GM23248 (cell line): Measurements from ENCODE around the gene CEND1. TPM values are rescaled to one million over a fixed set of nuclear protein-coding genes. Genes with fewer than 3 reads are reported as not detected.

Source experiments
- DNase-seq: peaks from one replicate; pipeline ENCODE4 v3.0.0-alpha.2; 2015
- H2AFZ ChIP-seq: fragments of 200-600 bp; sonication (generic); 2 replicates; pipeline ENCODE4 v1.6.1; 2016; ENCODE audit warnings: antibody characterized with exemption
- H3F3A ChIP-seq: fragments of 200-600 bp; sonication (generic); 2 replicates; pipeline ENCODE4 v1.6.1; 2016; ENCODE audit warnings: mild to moderate bottlenecking, antibody characterized with exemption, mixed run types; ENCODE audit not compliant: insufficient read depth
- H3K27ac ChIP-seq: fragments of 200-600 bp; sonication (generic); 2 replicates; pipeline ENCODE4 v1.5.1; 2016; ENCODE audit warnings: mild to moderate bottlenecking
- H3K27me3 ChIP-seq: fragments of 200-600 bp; sonication (generic); replicated peaks from 2 replicates; pipeline ENCODE4 v1.6.1; 2016; ENCODE audit warnings: mild to moderate bottlenecking; ENCODE audit not compliant: insufficient read depth
- H3K36me3 ChIP-seq: fragments of 200-600 bp; sonication (generic); 2 replicates; pipeline ENCODE4 v1.6.1; 2016; ENCODE audit warnings: low read depth, mild to moderate bottlenecking
- H3K4me1 ChIP-seq: fragments of 200-600 bp; sonication (generic); 2 replicates; pipeline ENCODE4 v1.6.1; 2016; ENCODE audit warnings: mild to moderate bottlenecking; ENCODE audit not compliant: insufficient read depth
- H3K4me2 ChIP-seq: fragments of 200-600 bp; sonication (generic); one replicate; pipeline ENCODE4 v1.6.1; 2016; ENCODE audit warnings: mild to moderate bottlenecking; ENCODE audit not compliant: unreplicated experiment
- H3K4me3 ChIP-seq: fragments of 200-600 bp; sonication (generic); 2 replicates; pipeline ENCODE4 v1.5.1; 2016; ENCODE audit warnings: mild to moderate bottlenecking
- H3K79me2 ChIP-seq: fragments of 200-600 bp; sonication (generic); 2 replicates; pipeline ENCODE4 v1.6.1; 2016; ENCODE audit warnings: mild to moderate bottlenecking; ENCODE audit not compliant: insufficient read depth
- H3K9ac ChIP-seq: fragments of 200-600 bp; sonication (generic); 2 replicates; pipeline ENCODE4 v1.6.1; 2016; ENCODE audit warnings: mild to moderate bottlenecking
- H3K9me2 ChIP-seq: fragments of 200-600 bp; sonication (generic); 2 replicates; pipeline ENCODE4 v1.6.1; 2016; ENCODE audit warnings: mixed run types, mild to moderate bottlenecking, moderate library complexity; ENCODE audit not compliant: insufficient read depth
- H3K9me3 ChIP-seq: fragments of 200-600 bp; sonication (generic); one replicate; pipeline ENCODE4 v1.6.1; 2017; ENCODE audit warnings: low read depth
- H4K20me1 ChIP-seq: fragments of 200-600 bp; sonication (generic); 2 replicates; pipeline ENCODE4 v1.6.0; 2016; ENCODE audit not compliant: insufficient read depth
- EZH2 ChIP-seq: fragments of 200-600 bp; sonication (generic); IDR thresholded peaks from 2 replicates; pipeline ENCODE4 v1.6.1; 2018; ENCODE audit warnings: antibody characterized with exemption, mild to moderate bottlenecking; ENCODE audit not compliant: insufficient read depth, poor library complexity, severe bottlenecking
- EZH2phosphoT487 ChIP-seq: fragments of 200-600 bp; sonication (generic); IDR thresholded peaks from 2 replicates; pipeline ENCODE4 v1.6.1; 2018; ENCODE audit warnings: antibody characterized with exemption, moderate library complexity, mild to moderate bottlenecking, low read depth; ENCODE audit not compliant: insufficient read depth
- WGBS, 2 experiments: methylation state at CpG; one replicate each; pipeline ENCODE4 v1.1.6; 2015 to 2017; ENCODE audit warnings: low lambda C conversion rate in 2 of 2, low coverage in 1 of 2; ENCODE audit errors: missing lambda C conversion rate in 2 of 2; 5-methylcytosine and 5-hydroxymethylcytosine counted together
- in situ Hi-C: fragments of 300-500 bp; cut with MboI; formaldehyde crosslinking; loops from 2 replicates; pipeline ENCODE4 v1.15.0; 2020
- polyA plus RNA-seq: library from polyadenylated mRNA; unstranded; fragments of >200 nt; fragmentation: Nextera tagmentation; extraction: Ambion mirVana; gene quantifications from 2 replicates; pipeline ENCODE4 v1.2.1, GENCODE V29; 2016
- total RNA-seq: library from RNA; depleted of rRNA; stranded (reverse); fragments of >200 nt; shearing (Covaris generic); gene quantifications from 2 replicates; pipeline ENCODE4 v1.2.3, GENCODE V29; 2014

The CEND1 gene
- total and polyA plus RNA-seq, 2 experiments from 2014 or later = 2.1 to 3.4 TPM

GRCh38 chr11:837189-837989 is 47.5 kb upstream of the CEND1 start:
- H3K9me2 ChIP-seq = no peaks in the 10 kb centered on the region
- H3K27ac ChIP-seq = no peak overlapping the region
- 0 out of 2 replicates have a peak overlapping the region, but pooled peaks have one; percentile 5 for H3K9ac ChIP-seq
- in situ Hi-C loops = no loop called here
- TF ChIP-seq EZH2 = no peak
- TF ChIP-seq EZH2phosphoT487 = no peak
- H3K4me1 ChIP-seq = peaks cover 9% of the 10 kb centered on the region; the same call in 1 of the 2 replicates
- peaks cover 21% of the 10 kb centered on the region for H3F3A ChIP-seq
- no peak overlapping the region for H3K4me2 ChIP-seq
- 79 to 82% methylated on average over 21 to 22 of the region's 22 CpGs for WGBS, 2 experiments
- H3K4me3 ChIP-seq = no peak overlapping the region
- peaks cover 17% of the 10 kb centered on the region for H3K36me3 ChIP-seq
- H3K79me2 ChIP-seq = peaks cover 80% of the 10 kb centered on the region
- H3K9me3 ChIP-seq = no peaks in the 10 kb centered on the region
- H3K27me3 ChIP-seq = no peaks in the 10 kb centered on the region
- no peak for DNase-seq
- H2AFZ ChIP-seq = no peak overlapping the region
- H4K20me1 ChIP-seq = no peaks in the 10 kb centered on the region

DNA sequence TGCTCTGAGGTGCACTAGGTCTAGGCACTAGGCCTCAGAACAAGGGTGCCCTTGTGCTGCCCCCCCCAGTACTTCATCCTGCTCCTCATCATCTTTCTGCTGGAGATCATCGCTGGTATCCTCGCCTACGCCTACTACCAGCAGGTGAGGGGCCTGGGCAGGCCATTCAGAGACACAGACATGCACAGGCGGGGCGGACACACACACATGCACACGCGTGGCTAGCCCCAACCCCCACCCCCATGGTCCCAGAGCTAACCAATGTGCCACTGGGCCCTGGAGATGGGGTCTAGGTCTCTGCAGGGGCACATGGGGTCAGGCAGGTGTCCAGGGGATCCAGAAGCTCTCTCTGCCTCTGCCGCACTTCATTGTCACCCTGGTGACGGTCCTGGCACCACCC is 46.8 kb upstream of the CEND1 start:
- Histone ChIP-seq H3K9me3 (no peaks in the 10 kb centered on the region), H3K36me3 (peaks cover 17% of the 10 kb centered on the region), H3K79me2 (peaks cover 73% of the 10 kb centered on the region), H3K27me3 (no peaks in the 10 kb centered on the region), H3K4me3 (no peak overlapping the region), H3K4me1 (peaks cover 16% of the 10 kb centered on the region; the same call in 1 of the 2 replicates), H3K27ac (no peak overlapping the region), H3F3A (peaks cover 21% of the 10 kb centered on the region), H2AFZ (no peak overlapping the region), H3K4me2 (no peak overlapping the region), H4K20me1 (no peaks in the 10 kb centered on the region), H3K9ac (0 out of 2 replicates have a peak overlapping the region, but pooled peaks have one; percentile 5), H3K9me2 (no peaks in the 10 kb centered on the region)
- WGBS, 2 experiments = 90 to 91% methylated on average over 9 of the region's 9 CpGs
- no peak for DNase-seq
- TF ChIP-seq EZH2phosphoT487 (no peak), EZH2 (no peak)
- in situ Hi-C loops = no loop called here

- Histone ChIP-seq H3K27me3 (no peaks in the 10 kb centered on the region), H4K20me1 (no peaks in the 10 kb centered on the region), H2AFZ (no peak overlapping the region), H3K9me2 (no peaks in the 10 kb centered on the region), H3K4me1 (peaks cover 17% of the 10 kb centered on the region; the same call in 1 of the 2 replicates), H3K4me2 (no peak overlapping the region), H3K4me3 (no peak overlapping the region), H3F3A (peaks cover 21% of the 10 kb centered on the region), H3K9me3 (no peaks in the 10 kb centered on the region), H3K9ac (no peak overlapping the region), H3K27ac (no peak overlapping the region), H3K36me3 (peaks cover 17% of the 10 kb centered on the region), H3K79me2 (peaks cover 69% of the 10 kb centered on the region)
- TF ChIP-seq EZH2 (no peak), EZH2phosphoT487 (no peak)
- 90 to 93% methylated on average over 12 to 13 of the region's 14 CpGs for WGBS, 2 experiments
- in situ Hi-C loops = no loop called here
- DNase-seq = no peak
These were observed 46.4 kb upstream of the CEND1 start for GRCh38 chr11:836274-836673.

- in situ Hi-C loops = no loop called here
- H3F3A ChIP-seq = peaks cover 13% of the 10 kb centered on the region
- H3K4me3 ChIP-seq = peak overlapping the region; percentile 92
- peak; percentile 92 for DNase-seq
- H3K79me2 ChIP-seq = peaks cover 52% of the 10 kb centered on the region
- H3K9ac ChIP-seq = peak overlapping the region; percentile 97
- peak overlapping the region; percentile 81 for H3K4me2 ChIP-seq
- peaks cover 15% of the 10 kb centered on the region; the same call in 1 of the 2 replicates for H3K4me1 ChIP-seq
- H3K27me3 ChIP-seq = no peaks in the 10 kb centered on the region
- no peak overlapping the region for H2AFZ ChIP-seq
- no peaks in the 10 kb centered on the region for H3K9me3 ChIP-seq
- no peaks in the 10 kb centered on the region for H4K20me1 ChIP-seq
- peaks cover 9% of the 10 kb centered on the region for H3K36me3 ChIP-seq
- H3K9me2 ChIP-seq = no peaks in the 10 kb centered on the region
- TF ChIP-seq EZH2 (no peak), EZH2phosphoT487 (no peak)
- 3 to 5% methylated on average over 23 to 24 of the region's 31 CpGs for WGBS, 2 experiments
- peak overlapping the region; percentile 98 for H3K27ac ChIP-seq
These were observed 44.8 kb upstream of the CEND1 start for GRCh38 chr11:834371-835316.
